GM06990 (cell line): ENCODE results near the gene NCSTN.

Source experiments
- DNase-seq: peaks from one replicate; pipeline ENCODE4 v3.0.0-alpha.2; 2011; ENCODE audit not compliant: insufficient read length; ENCODE audit errors: extremely low read depth
- H3K27me3 ChIP-seq: replicated peaks from 2 replicates; pipeline ENCODE4 v1.6.0; 2011; ENCODE audit warnings: low read length; ENCODE audit not compliant: control insufficient read depth, insufficient read depth
- H3K36me3 ChIP-seq: 2 replicates; pipeline ENCODE4 v1.5.1; 2011; ENCODE audit warnings: low read length; ENCODE audit not compliant: control insufficient read depth, insufficient read depth
- H3K4me3 ChIP-seq: replicated peaks from 2 replicates; pipeline ENCODE4 v1.5.1; 2011; ENCODE audit warnings: low read depth, mild to moderate bottlenecking, control low read depth, low read length
- CTCF ChIP-seq: IDR thresholded peaks from 2 replicates; pipeline ENCODE4 v1.5.1; 2011; ENCODE audit warnings: low read length, control low read depth, mild to moderate bottlenecking, inconsistent platforms; ENCODE audit not compliant: insufficient read depth, poor library complexity, severe bottlenecking

The NCSTN gene

GRCh38 chr1:160405331-160405877 lies 62.2 kb downstream of the NCSTN start:
- no peak overlapping the region for H3K4me3 ChIP-seq
- no peak for DNase-seq
- no peak for TF ChIP-seq CTCF
- no peaks in the 10 kb centered on the region for H3K36me3 ChIP-seq
- H3K27me3 ChIP-seq, result peaks cover 2% of the 10 kb centered on the region; the same call in 1 of the 2 replicates

GRCh38 chr1:160406131-160406968 lies 63.2 kb downstream of the NCSTN start:
- TF ChIP-seq CTCF, result no peak
- peaks cover 2% of the 10 kb centered on the region; the same call in 1 of the 2 replicates for H3K27me3 ChIP-seq
- no peak overlapping the region for H3K4me3 ChIP-seq
- H3K36me3 ChIP-seq, result no peaks in the 10 kb centered on the region
- no peak for DNase-seq

GRCh38 chr1:160407839-160408801 lies 64.9 kb downstream of the NCSTN start:
- TF ChIP-seq CTCF, result no peak
- no peak for DNase-seq
- no peak overlapping the region for H3K4me3 ChIP-seq

More at GRCh38 chr1:160407839-160408801, 64.9 kb downstream of the NCSTN start:
- Histone ChIP-seq H3K27me3 (peaks cover 2% of the 10 kb centered on the region; the same call in 1 of the 2 replicates), H3K36me3 (no peaks in the 10 kb centered on the region)
